ENCODE data around the gene GNAI2.

GNAI2 gene

DNA sequence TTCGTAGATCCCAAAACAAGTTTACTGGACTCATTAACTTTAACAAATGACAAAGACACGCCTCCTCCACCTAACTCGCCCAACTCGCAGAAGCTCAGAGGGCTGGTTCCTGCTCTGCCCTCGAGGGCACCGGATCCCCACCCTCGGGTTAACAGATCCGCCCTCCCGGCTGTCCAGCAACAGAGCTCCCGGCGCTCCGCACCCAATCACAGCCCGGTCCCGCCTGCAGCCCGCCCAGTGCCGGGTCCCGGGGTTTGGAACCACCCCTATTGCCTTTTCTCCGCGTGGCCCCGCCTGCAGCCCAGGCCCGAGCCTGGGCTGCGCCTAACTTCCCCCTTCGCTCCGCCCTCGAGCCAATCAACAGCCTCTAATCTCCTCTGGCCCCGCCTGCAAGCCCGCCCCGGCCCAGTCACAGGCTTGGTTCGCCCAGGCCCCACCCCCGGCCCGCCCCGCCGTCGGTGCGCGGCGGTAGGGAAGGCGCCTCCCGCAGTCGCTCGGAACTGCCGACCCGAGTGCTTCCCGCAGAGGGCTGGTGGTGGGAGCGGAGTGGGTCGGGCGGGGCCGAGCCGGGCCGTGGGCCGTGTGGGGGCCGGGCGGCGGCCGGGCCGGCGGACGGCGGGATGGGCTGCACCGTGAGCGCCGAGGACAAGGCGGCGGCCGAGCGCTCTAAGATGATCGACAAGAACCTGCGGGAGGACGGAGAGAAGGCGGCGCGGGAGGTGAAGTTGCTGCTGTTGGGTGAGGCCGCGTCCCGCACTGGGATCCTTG lies at the start of gene GNAI2:
TSS of gene GNAI2 (plus strand) at position 489 of the 768 bp plus-strand sequence. CDS start at position 621, 132 bp downstream.
- H2AFZ ChIP-seq (ENCODE audit: low read depth, low read length), result no peak within 1 kb of the TSS
- H3K4me1 ChIP-seq (ENCODE audit: insufficient read depth, low read length), result peaks cover 56% of the 10 kb centered on the region
- H3K36me3 ChIP-seq (ENCODE audit: insufficient read depth, low read length), result peaks cover 7% of the 10 kb centered on the region
- H3K27me3 ChIP-seq (ENCODE audit: insufficient read depth, low read length), result no peaks in the 10 kb centered on the region
- H3K4me3 ChIP-seq (ENCODE audit: low read length), result peak within 1 kb of the TSS; percentile 94
- no peaks in the 10 kb centered on the region for H3K9me3 ChIP-seq (ENCODE audit: low read length)

GRCh38 chr3:50187750-50188149 lies 48.3 kb upstream of the GNAI2 start:
- H2AFZ ChIP-seq (ENCODE audit: low read depth, low read length), result no peak overlapping the region
- H3K27me3 ChIP-seq (ENCODE audit: insufficient read depth, low read length), result peaks cover 10% of the 10 kb centered on the region
- H3K4me1 ChIP-seq (ENCODE audit: insufficient read depth, low read length), result no peaks in the 10 kb centered on the region
- no peaks in the 10 kb centered on the region for H3K9me3 ChIP-seq (ENCODE audit: low read length)
- no peaks in the 10 kb centered on the region for H3K36me3 ChIP-seq (ENCODE audit: insufficient read depth, low read length)
- no peak overlapping the region for H3K4me3 ChIP-seq (ENCODE audit: low read length)

- Histone ChIP-seq H3K9me3 (ENCODE audit: low read length) (no peaks in the 10 kb centered on the region), H3K27me3 (ENCODE audit: insufficient read depth, low read length) (peaks cover 10% of the 10 kb centered on the region), H3K36me3 (ENCODE audit: insufficient read depth, low read length) (no peaks in the 10 kb centered on the region), H3K4me1 (ENCODE audit: insufficient read depth, low read length) (no peaks in the 10 kb centered on the region), H2AFZ (ENCODE audit: low read depth, low read length) (no peak overlapping the region), H3K4me3 (ENCODE audit: low read length) (no peak overlapping the region)
Observed at GRCh38 chr3:50189274-50189673, 46.7 kb upstream of the GNAI2 start.

DNA sequence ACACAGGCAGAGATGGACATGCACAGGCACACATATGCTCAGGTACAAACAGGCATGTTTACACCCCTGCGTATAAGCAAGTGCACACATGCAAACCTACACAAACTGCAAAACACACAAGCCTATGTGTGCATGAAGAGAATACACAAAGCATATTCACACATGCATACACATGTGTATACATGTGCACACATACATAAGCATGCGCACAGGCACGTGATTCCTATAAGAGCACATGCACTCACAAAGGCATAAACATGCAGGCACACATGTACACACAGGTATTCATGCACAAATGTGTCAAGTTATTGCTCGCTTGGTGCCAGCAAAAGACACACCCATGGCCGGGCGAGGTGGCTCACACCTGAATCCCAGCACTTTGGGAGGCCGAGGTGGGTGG lies 46.0 kb upstream of the GNAI2 start:
- Histone ChIP-seq H3K9me3 (ENCODE audit: low read length) (no peaks in the 10 kb centered on the region), H3K4me3 (ENCODE audit: low read length) (no peak overlapping the region), H3K27me3 (ENCODE audit: insufficient read depth, low read length) (peaks cover 10% of the 10 kb centered on the region), H2AFZ (ENCODE audit: low read depth, low read length) (no peak overlapping the region), H3K36me3 (ENCODE audit: insufficient read depth, low read length) (no peaks in the 10 kb centered on the region), H3K4me1 (ENCODE audit: insufficient read depth, low read length) (no peaks in the 10 kb centered on the region)

GRCh38 chr3:50190936-50191660 lies 44.9 kb upstream of the GNAI2 start, which contains the start of gene GNAT1:
GNAT1 (plus strand) TSS chr3:50191610; CDS start chr3:50191726, 116 bp downstream.
- Histone ChIP-seq H3K9me3 (ENCODE audit: low read length) (no peaks in the 10 kb centered on the region), H2AFZ (ENCODE audit: low read depth, low read length) (no peak within 1 kb of the TSS), H3K4me3 (ENCODE audit: low read length) (no peak within 1 kb of the TSS), H3K4me1 (ENCODE audit: insufficient read depth, low read length) (no peaks in the 10 kb centered on the region), H3K27me3 (ENCODE audit: insufficient read depth, low read length) (peaks cover 17% of the 10 kb centered on the region), H3K36me3 (ENCODE audit: insufficient read depth, low read length) (no peaks in the 10 kb centered on the region)

- Histone ChIP-seq H3K27me3 (ENCODE audit: insufficient read depth, low read length) (peaks cover 26% of the 10 kb centered on the region), H3K36me3 (ENCODE audit: insufficient read depth, low read length) (no peaks in the 10 kb centered on the region), H3K4me1 (ENCODE audit: insufficient read depth, low read length) (no peaks in the 10 kb centered on the region), H3K4me3 (ENCODE audit: low read length) (no peak overlapping the region), H2AFZ (ENCODE audit: low read depth, low read length) (no peak overlapping the region), H3K9me3 (ENCODE audit: low read length) (no peaks in the 10 kb centered on the region)
Observed at GRCh38 chr3:50192124-50192523, 43.9 kb upstream of the GNAI2 start.

DNA sequence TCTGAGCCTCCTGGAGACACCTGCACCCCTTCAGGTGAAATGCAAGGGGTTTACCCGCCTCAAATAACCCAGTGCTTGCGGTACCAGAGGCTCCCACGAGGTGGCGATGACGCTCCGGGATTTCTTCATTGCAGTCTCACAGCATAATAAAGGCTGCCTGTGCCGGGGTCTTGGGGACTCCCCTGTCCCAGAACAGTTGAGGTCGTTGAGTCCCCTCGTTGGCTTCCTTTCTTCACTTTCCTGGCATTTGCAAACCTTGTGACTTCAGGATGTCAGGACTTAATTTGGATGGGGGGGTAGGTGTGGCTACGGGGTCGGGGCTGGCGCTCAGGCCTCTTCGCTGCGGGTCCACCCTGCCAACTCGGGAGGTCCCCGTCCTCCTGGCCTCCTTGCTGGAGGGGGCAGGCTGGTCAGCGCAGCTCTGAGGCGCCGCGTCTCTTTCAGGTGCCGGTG lies 43.3 kb upstream of the GNAI2 start:
- peaks cover 28% of the 10 kb centered on the region for H3K27me3 ChIP-seq (ENCODE audit: insufficient read depth, low read length)

GRCh38 chr3:50193286-50193685 lies 42.7 kb upstream of the GNAI2 start:
- Histone ChIP-seq H3K9me3 (ENCODE audit: low read length) (no peaks in the 10 kb centered on the region), H3K27me3 (ENCODE audit: insufficient read depth, low read length) (peaks cover 28% of the 10 kb centered on the region), H3K4me1 (ENCODE audit: insufficient read depth, low read length) (no peaks in the 10 kb centered on the region)

More for the DNA sequence above, 43.3 kb upstream of the GNAI2 start:
- no peaks in the 10 kb centered on the region for H3K36me3 ChIP-seq (ENCODE audit: insufficient read depth, low read length)
- H3K9me3 ChIP-seq (ENCODE audit: low read length), result no peaks in the 10 kb centered on the region
- H3K4me3 ChIP-seq (ENCODE audit: low read length), result no peak overlapping the region
- H3K4me1 ChIP-seq (ENCODE audit: insufficient read depth, low read length), result no peaks in the 10 kb centered on the region
- H2AFZ ChIP-seq (ENCODE audit: low read depth, low read length), result no peak overlapping the region

DNA sequence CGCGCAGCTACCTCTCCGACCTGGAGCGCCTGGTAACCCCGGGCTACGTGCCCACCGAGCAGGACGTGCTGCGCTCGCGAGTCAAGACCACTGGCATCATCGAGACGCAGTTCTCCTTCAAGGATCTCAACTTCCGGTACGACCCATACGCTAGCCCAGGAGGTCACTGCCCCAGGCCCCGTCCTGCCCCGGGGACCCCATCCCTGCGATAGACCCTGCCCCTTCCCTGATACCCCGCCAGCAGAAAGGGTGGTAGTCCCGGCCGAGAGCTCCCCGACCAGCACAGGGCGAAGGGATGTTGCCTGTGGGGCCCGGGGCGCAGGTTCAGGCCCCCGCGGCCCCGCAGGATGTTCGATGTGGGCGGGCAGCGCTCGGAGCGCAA lies 42.3 kb upstream of the GNAI2 start:
- Histone ChIP-seq H3K27me3 (ENCODE audit: insufficient read depth, low read length) (peaks cover 28% of the 10 kb centered on the region), H3K4me3 (ENCODE audit: low read length) (no peak overlapping the region), H3K4me1 (ENCODE audit: insufficient read depth, low read length) (no peaks in the 10 kb centered on the region), H3K36me3 (ENCODE audit: insufficient read depth, low read length) (no peaks in the 10 kb centered on the region), H2AFZ (ENCODE audit: low read depth, low read length) (no peak overlapping the region), H3K9me3 (ENCODE audit: low read length) (no peaks in the 10 kb centered on the region)

More at GRCh38 chr3:50193286-50193685, 42.7 kb upstream of the GNAI2 start:
- Histone ChIP-seq H3K36me3 (ENCODE audit: insufficient read depth, low read length) (no peaks in the 10 kb centered on the region), H3K4me3 (ENCODE audit: low read length) (no peak overlapping the region), H2AFZ (ENCODE audit: low read depth, low read length) (no peak overlapping the region)

- Histone ChIP-seq H3K4me3 (ENCODE audit: low read length) (no peak overlapping the region), H3K36me3 (ENCODE audit: insufficient read depth, low read length) (no peaks in the 10 kb centered on the region), H3K27me3 (ENCODE audit: insufficient read depth, low read length) (peaks cover 28% of the 10 kb centered on the region), H3K4me1 (ENCODE audit: insufficient read depth, low read length) (no peaks in the 10 kb centered on the region), H3K9me3 (ENCODE audit: low read length) (no peaks in the 10 kb centered on the region), H2AFZ (ENCODE audit: low read depth, low read length) (no peak overlapping the region)
Observed at GRCh38 chr3:50194128-50194902, 41.7 kb upstream of the GNAI2 start.

DNA sequence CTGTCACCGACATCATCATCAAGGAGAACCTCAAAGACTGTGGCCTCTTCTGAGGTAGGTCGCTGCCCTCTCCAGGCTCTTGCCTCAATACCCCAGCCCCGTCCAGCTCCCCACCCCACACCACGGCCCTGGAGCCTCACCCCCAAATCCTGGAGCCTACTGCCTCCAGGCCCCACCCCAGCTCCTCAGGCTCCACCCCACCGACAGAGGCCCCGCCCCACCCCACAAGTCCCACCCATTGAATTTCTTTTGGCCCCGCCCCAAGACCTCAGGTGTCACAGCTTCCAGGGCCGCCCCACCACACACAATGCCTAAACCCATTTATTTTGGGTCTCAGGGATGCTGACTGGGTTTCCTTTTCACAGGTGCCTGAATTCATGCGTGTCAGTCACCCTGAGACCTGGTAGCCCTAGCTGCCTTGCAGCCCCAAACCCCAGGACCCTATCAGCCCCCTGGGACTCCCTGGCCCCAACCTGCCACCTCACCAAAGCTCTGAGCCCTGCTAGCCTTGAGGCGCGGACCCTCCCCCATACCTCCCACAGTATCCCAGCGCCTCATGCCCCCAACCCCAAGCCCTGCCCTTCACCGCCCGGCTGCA lies 41.0 kb upstream of the GNAI2 start:
- H3K4me1 ChIP-seq (ENCODE audit: insufficient read depth, low read length), result no peaks in the 10 kb centered on the region
- no peak overlapping the region for H2AFZ ChIP-seq (ENCODE audit: low read depth, low read length)
- H3K36me3 ChIP-seq (ENCODE audit: insufficient read depth, low read length), result no peaks in the 10 kb centered on the region
- no peak overlapping the region for H3K4me3 ChIP-seq (ENCODE audit: low read length)
- H3K9me3 ChIP-seq (ENCODE audit: low read length), result no peaks in the 10 kb centered on the region
- peaks cover 28% of the 10 kb centered on the region for H3K27me3 ChIP-seq (ENCODE audit: insufficient read depth, low read length)

- Histone ChIP-seq H3K36me3 (ENCODE audit: insufficient read depth, low read length) (no peaks in the 10 kb centered on the region), H3K4me1 (ENCODE audit: insufficient read depth, low read length) (no peaks in the 10 kb centered on the region), H3K4me3 (ENCODE audit: low read length) (no peak overlapping the region), H2AFZ (ENCODE audit: low read depth, low read length) (no peak overlapping the region), H3K9me3 (ENCODE audit: low read length) (no peaks in the 10 kb centered on the region), H3K27me3 (ENCODE audit: insufficient read depth, low read length) (peaks cover 30% of the 10 kb centered on the region)
Observed at GRCh38 chr3:50195501-50196252, 40.3 kb upstream of the GNAI2 start.

All from neuron (in vitro differentiated cells).